Loucy (cell line): Measurements from ENCODE around the gene VIPR2.

Source experiments
- CTCF ChIP-seq: fragments of 200-600 bp; sonication (generic); conservative IDR thresholded peaks from 2 replicates; pipeline ENCODE4 v1.5.1; 2014; ENCODE audit warnings: mild to moderate bottlenecking, antibody characterized with exemption, low read length
- EZH2phosphoT487 ChIP-seq: fragments of 200-600 bp; IDR thresholded peaks from 2 replicates; pipeline ENCODE4 v1.6.1; 2018; ENCODE audit warnings: antibody characterized with exemption, mild to moderate bottlenecking, moderate library complexity, borderline replicate concordance

- TF ChIP-seq CTCF (no peak), EZH2phosphoT487 (no peak)
These were observed 84.2 kb downstream of the VIPR2 start for GRCh38 chr7:159060440-159060839.
